GM12878 (cell line): ENCODE data around the gene GBA2. TPM values are rescaled to one million over a fixed set of nuclear protein-coding genes. Genes with fewer than 3 reads are reported as not detected.

Experiments
- ATAC-seq: fragments of 200-7000 bp; cut with Tn5 transposase; 3 replicates; pipeline ENCODE4 v1.9.1; 2020; ENCODE audit warnings: mild to moderate bottlenecking, moderate library complexity
- BruUV-seq: library from RNA; stranded (reverse); fragments of 400-500 nt; replicated peaks from 2 replicates; lab custom pipeline; 2021; lab: Mats Ljungman, UMichigan
- CTCF ChIA-PET: fragments of 300-600 bp; sonication (Branson Sonifier 250); formaldehyde crosslinking; extraction: SDS; loops from one replicate; lab custom pipeline; 2021; ENCODE audit warnings: inconsistent platforms; lab: Yijun Ruan, JAX
- POLR2A ChIA-PET: fragments of 350-600 bp; formaldehyde crosslinking; extraction: SDS; loops from one replicate; lab custom pipeline; 2021; ENCODE audit warnings: inconsistent platforms; lab: Charles Lee
- RAD21 ChIA-PET: fragments of 300-600 bp; sonication (Branson Sonifier 250); formaldehyde crosslinking; loops from one replicate; lab custom pipeline; 2023; ENCODE audit warnings: antibody characterized with exemption; ENCODE audit not compliant: unreplicated experiment; lab: Charles Lee
- SMC1A ChIA-PET: fragments of 300-600 bp; sonication (Branson Sonifier 250); formaldehyde crosslinking; loops from one replicate; lab custom pipeline; 2023; ENCODE audit not compliant: unreplicated experiment, uncharacterized antibody; lab: Charles Lee
- DNase-seq: peaks from one replicate; pipeline ENCODE4 v3.0.0-alpha.2; 2011; ENCODE audit warnings: low read depth, low spot score
- FAIRE-seq: peaks from 3 replicates; lab custom pipeline; 2011; peaks lifted over from hg19 to GRCh38; lab: Jason Lieb, UNC
- H2AFZ ChIP-seq: 2 replicates; pipeline ENCODE4 v1.6.0; 2011; ENCODE audit warnings: low read depth, low read length, control low read depth; ENCODE audit not compliant: control insufficient read depth
- H3K27ac ChIP-seq: 2 replicates; pipeline ENCODE4 v1.5.1; 2011; ENCODE audit warnings: control low read depth; ENCODE audit not compliant: control insufficient read depth, insufficient read depth
- H3K27me3 ChIP-seq, 2 experiments: replicated peaks in 1 of 2; 2 replicates each; pipeline versions ENCODE4 v1.6.0 to v1.6.1; 2011; ENCODE audit warnings: low read length in 1 of 2; ENCODE audit not compliant: control insufficient read depth in 2 of 2, insufficient read depth in 2 of 2
- H3K36me3 ChIP-seq, 2 experiments: 2 replicates each; pipeline ENCODE4 v1.5.1; 2011; ENCODE audit warnings: low read length in 1 of 2; ENCODE audit not compliant: control insufficient read depth in 2 of 2, insufficient read depth in 2 of 2
- H3K4me1 ChIP-seq: 2 replicates; pipeline ENCODE4 v1.6.1; 2011; ENCODE audit warnings: mild to moderate bottlenecking, low read length, moderate library complexity, mixed read lengths; ENCODE audit not compliant: control insufficient read depth, insufficient read depth
- H3K4me2 ChIP-seq: 2 replicates; pipeline ENCODE4 v1.6.0; 2011; ENCODE audit warnings: control low read depth; ENCODE audit not compliant: control insufficient read depth, insufficient read depth
- H3K4me3 ChIP-seq: fragments of 200-600 bp; sonication (generic); 2 replicates; pipeline ENCODE4 v1.5.1; 2016
- H3K79me2 ChIP-seq: 2 replicates; pipeline ENCODE4 v1.6.0; 2011; ENCODE audit warnings: low read length; ENCODE audit not compliant: control insufficient read depth, insufficient read depth
- H3K9ac ChIP-seq: 2 replicates; pipeline ENCODE4 v1.8.0; 2011; ENCODE audit warnings: low read length, control low read depth, mixed read lengths; ENCODE audit not compliant: control insufficient read depth, insufficient read depth
- H3K9me3 ChIP-seq: replicated peaks from 3 replicates; pipeline ENCODE4 v1.5.1; 2011; ENCODE audit warnings: mild to moderate bottlenecking, low read length; ENCODE audit not compliant: control insufficient read depth, insufficient read depth
- H4K20me1 ChIP-seq: 2 replicates; pipeline ENCODE4 v1.6.0; 2011; ENCODE audit not compliant: control insufficient read depth, insufficient read depth
- BCL11A ChIP-seq: IDR thresholded peaks from 2 replicates; pipeline ENCODE4 v1.6.1; 2011; ENCODE audit warnings: low read depth, low read length
- IRF5 ChIP-seq: fragments of 450-650 bp; IDR thresholded peaks from 2 replicates; pipeline ENCODE4 v1.6.1; 2017; ENCODE audit warnings: borderline replicate concordance
- MTA3 ChIP-seq: IDR thresholded peaks from 2 replicates; pipeline ENCODE4 v1.6.1; 2012; ENCODE audit warnings: low read length, inconsistent platforms, borderline replicate concordance
- NFIC ChIP-seq: IDR thresholded peaks from 2 replicates; pipeline ENCODE4 v1.6.1; 2012; ENCODE audit warnings: low read depth, mild to moderate bottlenecking, inconsistent platforms, low read length, moderate library complexity
- REST ChIP-seq: IDR thresholded peaks from 2 replicates; pipeline ENCODE4 v1.6.1; 2012; ENCODE audit warnings: mild to moderate bottlenecking, low read depth, low read length
- SPI1 ChIP-seq: IDR thresholded peaks from 2 replicates; pipeline ENCODE4 v1.6.1; 2011; ENCODE audit warnings: low read depth, mild to moderate bottlenecking, low read length, moderate library complexity, borderline replicate concordance; ENCODE audit not compliant: insufficient read depth
- SUPT20H ChIP-seq: IDR thresholded peaks from 2 replicates; pipeline ENCODE4 v1.6.1; 2011; ENCODE audit warnings: low read depth, mild to moderate bottlenecking, low read length, moderate library complexity, borderline replicate concordance; ENCODE audit not compliant: control insufficient read depth
- SUZ12 ChIP-seq: fragments of 200-600 bp; sonication (generic); IDR thresholded peaks from one replicate; pipeline ENCODE4 v1.6.1; 2018; ENCODE audit warnings: antibody characterized with exemption, mild to moderate bottlenecking; ENCODE audit not compliant: unreplicated experiment
- USF2 ChIP-seq: IDR thresholded peaks from 2 replicates; pipeline ENCODE4 v1.6.1; 2011; ENCODE audit warnings: low read depth, low read length, improper control_type of control experiment, borderline replicate concordance
- WGBS: methylation state at CpG from one replicate; pipeline ENCODE4 v1.1.6; 2016; ENCODE audit warnings: low lambda C conversion rate; ENCODE audit not compliant: insufficient replicate concordance, insufficient coverage; ENCODE audit errors: missing lambda C conversion rate; 5-methylcytosine and 5-hydroxymethylcytosine counted together
- in situ Hi-C: fragments of 300-500 bp; cut with MboI; formaldehyde crosslinking; loops from 9 replicates; pipeline ENCODE4 v1.14.3; 2018; ENCODE audit warnings: mixed read lengths
- intact Hi-C: fragments of 100-400 bp; cut with micrococcal nuclease; formaldehyde crosslinking; loops from one replicate; pipeline ENCODE4 v1.14.2; 2022; ENCODE audit not compliant: unreplicated experiment
- polyA plus RNA-seq, 11 experiments: library from polyadenylated mRNA; depleted of rRNA in 4 of 11; unstranded in 6 of 11; stranded (reverse) in 5 of 11; fragments of >200 nt; fragmentation: Nextera tagmentation in 4 of 11; fragmentation: Illumina TruSeq in 1 of 11; extraction: Ambion mirVana in 4 of 11; extraction: Trizol in 1 of 11; gene quantifications; 1 replicate in 1 of 11; 2 replicates in 10 of 11; pipeline versions ENCODE4 v1.2.1 to v1.2.3, GENCODE V29; 2011 to 2016; ENCODE audit warnings: inconsistent platforms in 2 of 11, missing spikeins in 2 of 11, low read depth in 1 of 11
- total RNA-seq, 4 experiments: library from RNA; depleted of rRNA in 3 of 4; stranded (reverse); fragments of >200 nt in 3 of 4; fragmentation: Illumina TruSeq in 1 of 4; extraction: Trizol in 1 of 4; gene quantifications; 2 replicates each; pipeline versions ENCODE4 v1.2.1 to v1.2.3, GENCODE V29; 2013 to 2021

GBA2 gene
- total and polyA plus RNA-seq, 10 of the 15 experiments (the other 5 are each of a cell fraction or from before 2014, with no cell fraction given) = 15.3 to 45.1 (median 29.1) TPM

- no peak for FAIRE-seq
- POLR2A ChIA-PET = interaction anchor here (1.1 to 1.2 kb wide), 2 partner anchors 10 to 80 kb away, joined by 3 to 5 read pairs; partner anchors contain the start of genes GBA2 and RGP1
Observed at GRCh38 chr9:35738924-35739323, 10.1 kb downstream of the GBA2 start.

More at GRCh38 chr9:35738924-35739323, 10.1 kb downstream of the GBA2 start:
- Histone ChIP-seq H3K9me3 (no peaks in the 10 kb centered on the region), H3K4me3 (no peak overlapping the region), H3K27ac (no peak overlapping the region), H3K79me2 (peaks cover 1% of the 10 kb centered on the region; the same call in 1 of the 2 replicates), H2AFZ (no peak overlapping the region), H3K36me3 (peaks cover 33 to 47% of the 10 kb centered on the region in 2 experiments), H3K27me3 (no peaks in the 10 kb centered on the region), H3K9ac (no peak overlapping the region), H4K20me1 (no peaks in the 10 kb centered on the region), H3K4me2 (no peak overlapping the region), H3K4me1 (no peaks in the 10 kb centered on the region)
- ChIA-PET CTCF (interaction anchor here (1.1 to 2.7 kb wide), 4 partner anchors 8 to 52 kb away, joined by 4 to 16 read pairs (median 10); no protein-coding TSS in a partner anchor), SMC1A (interaction anchor here (0.9 to 2.8 kb wide), 2 partner anchors 11 to 18 kb away, joined by 3 to 7 read pairs; no protein-coding TSS in a partner anchor), RAD21 (no interaction called here)
- ATAC-seq (no peak), DNase-seq (no peak)
- no peak for TF ChIP-seq REST
- TF ChIP-seq SPI1 = no peak
- no peak for TF ChIP-seq USF2
- TF ChIP-seq IRF5 = no peak
- no peak for TF ChIP-seq BCL11A
- no peak for TF ChIP-seq SUZ12
- TF ChIP-seq MTA3 = no peak
- no peak for TF ChIP-seq NFIC
- TF ChIP-seq SUPT20H = no peak
- WGBS = 94% methylated on average over 7 of the region's 7 CpGs
- BruUV-seq = no TSS peak
- in situ Hi-C loops = loop anchor here (10.0 kb wide), 1 partner anchor 634 kb away; the partner anchor contains the start of gene STOML2
- intact Hi-C loops = loop anchor here (5.0 to 10.0 kb wide), 2 partner anchors 143 to 624 kb away; partner anchors contain the start of gene ATOSB
